H1 (cell line): Measurements from ENCODE around the gene SEMA3A. TPM values are rescaled to one million over a fixed set of nuclear protein-coding genes. Genes with fewer than 3 reads are reported as not detected.

Experiments used
- CTCF ChIA-PET: fragments of 300-600 bp; sonication (Branson Sonifier 250); formaldehyde crosslinking; loops from one replicate; lab custom pipeline; 2021; ENCODE audit not compliant: partially characterized antibody; lab: Charles Lee
- POLR2A ChIA-PET: fragments of 300-600 bp; sonication (Branson Sonifier 250); formaldehyde crosslinking; loops from one replicate; lab custom pipeline; 2021; ENCODE audit warnings: inconsistent platforms; ENCODE audit not compliant: partially characterized antibody; lab: Charles Lee
- DNase-seq, 2 experiments: peaks; one replicate each; pipeline versions ENCODE4 v3.0.0 to v3.0.0-alpha.2; 2010 to 2022; ENCODE audit warnings: low spot score in 2 of 2, low read depth in 1 of 2, mixed read lengths in 1 of 2
- FAIRE-seq: peaks from 2 replicates; lab custom pipeline; 2011; peaks lifted over from hg19 to GRCh38; lab: Jason Lieb, UNC
- H2AFZ ChIP-seq: 2 replicates; pipeline ENCODE4 v1.8.1; 2012; ENCODE audit warnings: low read length, inconsistent platforms
- H2AK5ac ChIP-seq: 2 replicates; pipeline ENCODE4 v1.6.1; 2013; ENCODE audit warnings: low read depth, low read length
- H2BK120ac ChIP-seq: replicated peaks from 2 replicates; pipeline ENCODE3; 2013; ENCODE audit warnings: low read depth, low read length, inconsistent platforms
- H2BK12ac ChIP-seq: 2 replicates; pipeline ENCODE4 v1.6.1; 2013; ENCODE audit warnings: low read depth, low read length
- H2BK15ac ChIP-seq: 2 replicates; pipeline ENCODE4 v1.6.1; 2013; ENCODE audit warnings: low read length
- H2BK20ac ChIP-seq: 2 replicates; pipeline ENCODE4 v1.6.1; 2013; ENCODE audit warnings: low read length
- H2BK5ac ChIP-seq: 2 replicates; pipeline ENCODE4 v1.6.1; 2013; ENCODE audit warnings: low read depth, low read length
- H3K14ac ChIP-seq: 2 replicates; pipeline ENCODE4 v1.6.1; 2013; ENCODE audit warnings: inconsistent platforms; ENCODE audit not compliant: insufficient read length
- H3K18ac ChIP-seq: 2 replicates; pipeline ENCODE4 v1.6.1; 2013; ENCODE audit warnings: low read length; ENCODE audit errors: extremely low read depth
- H3K23ac ChIP-seq: 2 replicates; pipeline ENCODE4 v1.6.1; 2013; ENCODE audit warnings: inconsistent platforms; ENCODE audit not compliant: insufficient read length
- H3K23me2 ChIP-seq: 2 replicates; pipeline ENCODE4 v1.6.1; 2013; ENCODE audit warnings: low read depth, low read length
- H3K27ac ChIP-seq: 2 replicates; pipeline ENCODE4 v1.6.1; 2011; ENCODE audit warnings: low read depth, low read length, inconsistent platforms
- H3K27me3 ChIP-seq, 4 experiments: replicated peaks in 1 of 4; 1 replicate in 1 of 4; 2 replicates in 3 of 4; pipeline versions ENCODE4 v1.6.1 to v1.8.1; 2011 to 2013; ENCODE audit warnings: low read length in 3 of 4, mild to moderate bottlenecking in 3 of 4, inconsistent platforms in 2 of 4, mixed read lengths in 2 of 4, moderate library complexity in 1 of 4; ENCODE audit not compliant: control insufficient read depth in 3 of 4, insufficient read depth in 3 of 4; ENCODE audit errors: extremely low read depth in 1 of 4
- H3K36me3 ChIP-seq, 4 experiments: 2 replicates each; pipeline versions ENCODE4 v1.6.1 to v1.8.1; 2011 to 2013; ENCODE audit warnings: mild to moderate bottlenecking in 4 of 4, low read length in 3 of 4, moderate library complexity in 2 of 4, control low read depth in 1 of 4, inconsistent platforms in 1 of 4; ENCODE audit not compliant: insufficient read depth in 4 of 4, control insufficient read depth in 2 of 4
- H3K4ac ChIP-seq: replicated peaks from 2 replicates; pipeline ENCODE3; 2013; ENCODE audit warnings: low read length, low read depth, mixed read lengths, inconsistent platforms; ENCODE audit not compliant: insufficient read length
- H3K4me1 ChIP-seq, 4 experiments: replicated peaks in 1 of 4; 1 replicate in 1 of 4; 2 replicates in 3 of 4; pipeline versions ENCODE4 v1.6.1 to v1.8.1; 2011 to 2013; ENCODE audit warnings: low read length in 3 of 4, inconsistent platforms in 2 of 4, mixed read lengths in 1 of 4; ENCODE audit not compliant: insufficient read depth in 4 of 4, control insufficient read depth in 3 of 4
- H3K4me2 ChIP-seq, 2 experiments: 2 replicates each; pipeline versions ENCODE4 v1.6.1 to v1.8.1; 2011 to 2013; ENCODE audit warnings: low read depth in 2 of 2, low read length in 2 of 2, control low read depth in 1 of 2, inconsistent platforms in 1 of 2, mild to moderate bottlenecking in 1 of 2; ENCODE audit not compliant: insufficient read depth in 1 of 2
- H3K4me3 ChIP-seq, 4 experiments: fragments of 200-600, 300-600 bp in 1 of 4; sonication (generic), shearing (Covaris generic), sonication (Bioruptor Twin) in 1 of 4; 2 replicates each; pipeline versions ENCODE4 v1.5.1 to v1.8.1; 2011 to 2016; ENCODE audit warnings: low read length in 4 of 4, low read depth in 3 of 4, control low read depth in 2 of 4, inconsistent platforms in 2 of 4, mild to moderate bottlenecking in 2 of 4, mixed read lengths in 1 of 4, moderate library complexity in 1 of 4; ENCODE audit not compliant: insufficient read depth in 2 of 4; ENCODE audit errors: extremely low read depth in 1 of 4
- H3K56ac ChIP-seq: replicated peaks from 2 replicates; pipeline ENCODE3; 2013; ENCODE audit warnings: low read depth, mild to moderate bottlenecking, mixed read lengths, low read length, inconsistent platforms; ENCODE audit not compliant: insufficient read length
- H3K79me1 ChIP-seq: 2 replicates; pipeline ENCODE4 v1.6.1; 2013; ENCODE audit warnings: low read depth, low read length, control low read depth
- H3K79me2 ChIP-seq, 2 experiments: 2 replicates each; pipeline versions ENCODE4 v1.6.1 to v1.8.1; 2012 to 2013; ENCODE audit warnings: low read length in 2 of 2, mild to moderate bottlenecking in 2 of 2, inconsistent platforms in 1 of 2; ENCODE audit not compliant: insufficient read depth in 2 of 2, control insufficient read depth in 1 of 2
- H3K9ac ChIP-seq, 4 experiments: replicated peaks in 1 of 4; 1 replicate in 1 of 4; 2 replicates in 3 of 4; pipeline versions ENCODE4 v1.6.1 to v1.8.1; 2011 to 2013; ENCODE audit warnings: low read depth in 3 of 4, low read length in 3 of 4, control low read depth in 2 of 4, mild to moderate bottlenecking in 2 of 4, moderate library complexity in 2 of 4, inconsistent platforms in 1 of 4; ENCODE audit errors: extremely low read depth in 1 of 4
- H3K9me3 ChIP-seq, 2 experiments: 2 replicates each; pipeline versions ENCODE4 v1.6.1 to v1.8.1; 2012 to 2013; ENCODE audit warnings: mild to moderate bottlenecking in 2 of 2, moderate library complexity in 2 of 2, control low read depth in 1 of 2, inconsistent platforms in 1 of 2, low read depth in 1 of 2, low read length in 1 of 2, mixed read lengths in 1 of 2; ENCODE audit not compliant: insufficient read depth in 2 of 2
- H4K20me1 ChIP-seq, 2 experiments: replicated peaks in 1 of 2; 2 replicates each; pipeline versions ENCODE3 to v1.8.1; 2011 to 2013; ENCODE audit warnings: inconsistent platforms in 2 of 2, low read length in 2 of 2, mild to moderate bottlenecking in 1 of 2; ENCODE audit not compliant: insufficient read depth in 2 of 2, control insufficient read depth in 1 of 2
- H4K5ac ChIP-seq: 2 replicates; pipeline ENCODE4 v1.6.1; 2013; ENCODE audit warnings: low read length, low read depth, mixed read lengths, inconsistent platforms; ENCODE audit not compliant: insufficient read length
- H4K8ac ChIP-seq: 2 replicates; pipeline ENCODE4 v1.8.0; 2013; ENCODE audit warnings: mild to moderate bottlenecking, moderate library complexity, low read length, inconsistent platforms; ENCODE audit not compliant: insufficient read depth; ENCODE audit errors: extremely low read depth
- H4K91ac ChIP-seq: replicated peaks from 2 replicates; pipeline ENCODE3; 2013; ENCODE audit warnings: low read length, mixed read lengths, inconsistent platforms; ENCODE audit not compliant: insufficient read length
- ASH2L ChIP-seq: fragments of 200-600, 300-600 bp; sonication (generic); IDR thresholded peaks from one replicate; pipeline ENCODE4 v1.7.1; 2017; ENCODE audit warnings: low read length
- EP300 ChIP-seq, 2 experiments: IDR thresholded peaks; 1 replicate in 1 of 2; 2 replicates in 1 of 2; pipeline ENCODE4 v1.6.1; 2011 to 2012; ENCODE audit warnings: low read depth in 2 of 2, low read length in 2 of 2, mild to moderate bottlenecking in 2 of 2, borderline replicate concordance in 1 of 2, inconsistent platforms in 1 of 2, moderate library complexity in 1 of 2
- EZH2 ChIP-seq: fragments of 200-600 bp; sonication (generic); IDR thresholded peaks from 2 replicates; pipeline ENCODE4 v1.7.1; 2012; ENCODE audit warnings: low read depth, mild to moderate bottlenecking, moderate library complexity, low read length, inconsistent platforms; ENCODE audit not compliant: severe bottlenecking
- FOSL1 ChIP-seq: IDR thresholded peaks from 2 replicates; pipeline ENCODE4 v1.6.1; 2011; ENCODE audit warnings: mild to moderate bottlenecking, low read depth, low read length, moderate library complexity; ENCODE audit not compliant: insufficient read depth
- KDM1A ChIP-seq: fragments of 200-600, 300-600 bp; sonication (generic); IDR thresholded peaks from 2 replicates; pipeline ENCODE4 v1.7.1; 2016; ENCODE audit warnings: mild to moderate bottlenecking, low read length, borderline replicate concordance
- MAX ChIP-seq: IDR thresholded peaks from 2 replicates; pipeline ENCODE4 v1.6.1; 2012; ENCODE audit warnings: inconsistent platforms
- SAP30 ChIP-seq: fragments of 300-600 bp; sonication (generic); IDR thresholded peaks from 2 replicates; pipeline ENCODE4 v1.7.1; 2012; ENCODE audit warnings: low read length, moderate library complexity, mild to moderate bottlenecking, inconsistent platforms; ENCODE audit not compliant: insufficient read depth, insufficient replicate concordance
- SIN3A ChIP-seq, 2 experiments: IDR thresholded peaks in 1 of 2; conservative IDR thresholded peaks in 1 of 2; 2 replicates each; pipeline ENCODE4 v1.6.1; 2011 to 2012; ENCODE audit warnings: low read length in 2 of 2, improper control_type of control experiment in 1 of 2, low read depth in 1 of 2, mild to moderate bottlenecking in 1 of 2
- SP1 ChIP-seq: IDR thresholded peaks from 2 replicates; pipeline ENCODE4 v1.6.1; 2011; ENCODE audit warnings: low read depth, low read length
- SP4 ChIP-seq: IDR thresholded peaks from 2 replicates; pipeline ENCODE4 v1.6.1; 2012; ENCODE audit warnings: low read length, inconsistent platforms
- TAF7 ChIP-seq: optimal IDR thresholded peaks from 2 replicates; pipeline ENCODE3; 2011; ENCODE audit warnings: low read depth, mild to moderate bottlenecking, inconsistent platforms, low read length, moderate library complexity, borderline replicate concordance
- TCF12 ChIP-seq: IDR thresholded peaks from 2 replicates; pipeline ENCODE4 v1.6.1; 2011; ENCODE audit warnings: low read depth, mild to moderate bottlenecking, low read length
- TEAD4 ChIP-seq: IDR thresholded peaks from 2 replicates; pipeline ENCODE4 v1.6.1; 2012; ENCODE audit warnings: low read depth, low read length, inconsistent platforms, mixed read lengths
- WGBS, 2 experiments: shearing (Covaris generic) in 1 of 2; methylation state at CpG; one replicate each; pipeline versions ENCODE4 v1.1.6 to v1.1.7; 2013 to 2015; ENCODE audit warnings: low lambda C conversion rate in 2 of 2, mixed read lengths in 2 of 2, inconsistent platforms in 1 of 2, low coverage in 1 of 2, missing lambda C conversion rate in 1 of 2; ENCODE audit not compliant: insufficient replicate concordance in 2 of 2, insufficient coverage in 1 of 2, insufficient read length in 1 of 2; ENCODE audit errors: extremely low coverage in 1 of 2, missing lambda C conversion rate in 1 of 2; 5-methylcytosine and 5-hydroxymethylcytosine counted together
- polyA plus RNA-seq, 7 experiments: library from polyadenylated mRNA; depleted of rRNA in 3 of 7; stranded (reverse) in 5 of 7; unstranded in 2 of 7; fragments of >200 nt in 5 of 7; fragments of 200-250 nt in 2 of 7; gene quantifications; 1 replicate in 5 of 7; 2 replicates in 1 of 7; 4 replicates in 1 of 7; pipeline versions ENCODE4 v1.2.1 to v1.2.3, GENCODE V29; 2011 to 2013; ENCODE audit warnings: missing spikeins in 2 of 7, mixed read lengths in 2 of 7
- total RNA-seq: library from RNA; stranded (reverse); fragmentation: NEBNext Ultra II Directional; extraction: Animal tissue kit (Norgen Biotek cat#: 25700); gene quantifications from 2 replicates; pipeline ENCODE4 v1.2.1, GENCODE V29; 2021

The SEMA3A gene
- total and polyA plus RNA-seq, 2 of the 8 experiments (the other 6 are each of a cell fraction or from before 2014, with no cell fraction given): 8.1 to 45.9 TPM

DNA sequence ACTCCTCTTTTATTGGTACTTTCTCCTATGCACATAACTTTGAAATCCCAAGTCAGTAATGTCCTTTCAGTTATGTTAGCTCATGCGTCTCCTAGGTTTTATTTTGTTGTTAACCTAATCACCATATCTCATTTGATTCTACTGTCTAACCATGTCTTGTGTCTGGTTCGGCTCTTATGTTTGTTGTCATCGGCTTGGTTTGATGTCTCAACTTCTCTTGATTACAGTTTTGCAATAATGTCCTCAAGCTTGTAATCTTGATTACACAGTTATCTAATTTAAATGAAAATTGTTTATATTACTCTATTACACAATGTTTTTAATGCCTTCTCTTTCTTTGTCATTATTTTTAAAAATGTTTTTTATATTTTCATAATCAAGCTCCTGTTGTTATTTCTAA is 35.9 kb upstream of the SEMA3A start:
- FAIRE-seq (no peak), DNase-seq (no peak)
- Histone ChIP-seq H3K23me2 (peaks cover 5% of the 10 kb centered on the region; the same call in 1 of the 2 replicates), H3K9me3 (no peaks in the 10 kb centered on the region), H2BK20ac (peak overlapping the region; percentile 73; the same call in 1 of the 2 replicates), H4K5ac (no peak overlapping the region), H3K56ac (no peak overlapping the region), H3K27ac (no peak overlapping the region), H4K8ac (no peak overlapping the region), H2AFZ (no peak overlapping the region), H2BK5ac (peak overlapping the region; percentile 10; the same call in 1 of the 2 replicates), H3K4me2 (no peak overlapping the region), H3K23ac (no peak overlapping the region), H3K27me3 (no peaks in the 10 kb centered on the region), H3K14ac (no peak overlapping the region), H3K79me2 (no peaks in the 10 kb centered on the region), H2BK12ac (no peak overlapping the region), H4K20me1 (no peaks in the 10 kb centered on the region), H3K18ac (no peak overlapping the region), H3K79me1 (no peaks in the 10 kb centered on the region), H2BK15ac (no peak overlapping the region), H3K4me3 (no peak overlapping the region), H3K36me3 (no peaks in the 10 kb centered on the region), H2AK5ac (no peak overlapping the region), H3K9ac (no peak overlapping the region), H4K91ac (no peak overlapping the region), H3K4ac (no peak overlapping the region), H3K4me1 (peaks cover 0 to 10% (median 4%) of the 10 kb centered on the region in 4 experiments; a peak in 4 of 7 replicates), H2BK120ac (no peak overlapping the region)
- POLR2A ChIA-PET: no interaction called here
- WGBS, 2 experiments: 94% methylated on average over 3 of the region's 3 CpGs; no CpG with 5 or more reads in 1 of the 2 experiments
- CTCF ChIA-PET: interaction anchor here (1.3 kb wide), 1 partner anchor 27 kb away, joined by 3 read pairs; no protein-coding TSS in a partner anchor
- TF ChIP-seq SP4: no peak
- TF ChIP-seq SP1: no peak
- no peak for TF ChIP-seq TAF7
- no peak for TF ChIP-seq MAX
- TF ChIP-seq SAP30: no peak
- no peak for TF ChIP-seq TCF12
- TF ChIP-seq EP300 (IDR thresholded peaks at IDR 0.05; ENCODE audit: borderline replicate concordance in 1 of 2, low read depth in 2 of 2, low read length in 2 of 2): no peak
- TF ChIP-seq ASH2L: no peak
- no peak for TF ChIP-seq TEAD4
- TF ChIP-seq SIN3A (conservative IDR thresholded peaks at IDR 0.05 in 1 of 2, IDR thresholded peaks at IDR 0.05 in 1 of 2; ENCODE audit: low read depth in 1 of 2, low read length in 2 of 2): no peak
- TF ChIP-seq KDM1A: no peak
- no peak for TF ChIP-seq FOSL1
- no peak for TF ChIP-seq EZH2
